Limb (tissue), 2 donors: ENCODE data around the gene ESR1.
"Not testable (repeated sequence)": the region's sequence is repeated elsewhere in the genome, so short reads cannot be mapped to it uniquely, and the experiment has no call there.

Experiments
- DNase-seq, 2 donors: peaks; one replicate each; pipeline ENCODE4 v3.0.0-alpha.2; 2016; ENCODE audit errors: extremely low spot score in 2 of 2

Gene ESR1

DNA sequence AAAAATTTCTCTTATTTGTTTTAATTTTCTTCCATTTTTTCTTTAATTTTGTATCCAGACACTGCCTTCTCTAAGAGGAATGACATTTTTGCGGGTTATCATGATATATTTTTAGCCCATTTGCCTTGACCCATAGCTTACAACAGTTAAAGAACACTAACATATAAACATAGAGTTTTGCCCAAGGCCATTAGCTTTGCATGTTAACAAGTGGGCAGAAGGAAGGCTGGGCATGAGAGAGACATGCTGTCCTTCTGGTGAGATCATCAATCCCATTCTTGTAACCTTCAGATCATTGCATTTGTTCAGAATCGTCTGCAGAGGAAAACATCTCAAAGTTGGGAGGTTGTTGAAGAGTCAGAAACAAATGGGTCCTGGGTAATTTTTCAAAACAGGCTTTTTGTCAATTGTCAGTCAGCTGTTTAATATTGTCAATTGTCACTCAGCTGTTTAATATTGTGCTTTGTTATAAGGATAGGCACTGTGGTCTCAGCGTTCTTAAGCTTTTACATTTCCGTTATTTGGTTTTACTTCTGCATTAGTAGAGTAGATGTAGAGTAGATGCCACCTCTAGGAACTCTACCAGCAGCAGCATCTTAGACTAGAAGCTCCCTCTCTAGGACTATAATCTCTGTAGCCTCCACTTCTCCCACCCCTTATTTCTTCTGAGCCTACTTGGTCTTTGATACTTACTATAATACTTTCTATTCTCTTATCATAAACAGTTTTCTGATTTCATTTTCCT lies 243.1 kb downstream of the ESR1 start:
- no peak for DNase-seq

DNA sequence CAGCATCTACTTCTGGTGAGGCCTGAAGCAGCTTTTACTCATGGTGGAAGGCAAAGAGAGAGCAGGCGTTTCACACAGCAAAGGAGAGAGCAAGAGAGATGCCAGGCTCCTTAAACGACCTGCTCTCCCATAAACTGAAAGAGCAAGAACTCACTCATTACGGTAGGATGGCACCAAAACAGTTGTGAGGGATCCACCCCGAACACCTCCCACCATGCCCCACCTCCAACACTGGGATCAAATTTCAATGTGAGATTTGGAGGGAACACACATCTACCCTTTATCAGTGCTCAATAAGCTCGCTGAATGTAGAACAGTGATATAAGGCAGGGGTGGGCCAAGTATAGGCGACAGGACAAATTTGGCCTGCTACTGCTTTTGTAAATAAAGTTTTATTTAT lies 244.6 kb downstream of the ESR1 start:
- DNase-seq: no peak

DNA sequence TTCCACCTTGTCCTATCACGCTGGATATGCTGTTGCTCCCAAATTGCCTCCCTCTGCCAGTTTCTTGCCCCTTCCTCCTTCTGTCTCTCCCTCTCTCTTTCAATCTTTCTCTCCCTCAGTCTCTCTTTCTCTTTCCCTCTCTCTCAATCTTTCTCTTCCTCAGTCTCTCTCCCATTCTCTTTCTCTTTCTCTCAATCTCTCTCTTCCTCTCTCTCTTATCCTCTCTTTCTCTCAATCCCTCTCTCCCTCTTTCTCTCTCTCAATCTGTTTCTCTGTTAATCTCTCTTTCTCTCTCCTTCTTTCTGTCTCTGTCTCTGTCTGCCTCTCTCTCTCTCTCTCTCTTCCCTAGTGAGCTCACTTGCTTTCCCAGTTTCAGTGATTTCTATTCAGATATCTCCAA lies 245.8 kb downstream of the ESR1 start:
- DNase-seq: no peak

DNA sequence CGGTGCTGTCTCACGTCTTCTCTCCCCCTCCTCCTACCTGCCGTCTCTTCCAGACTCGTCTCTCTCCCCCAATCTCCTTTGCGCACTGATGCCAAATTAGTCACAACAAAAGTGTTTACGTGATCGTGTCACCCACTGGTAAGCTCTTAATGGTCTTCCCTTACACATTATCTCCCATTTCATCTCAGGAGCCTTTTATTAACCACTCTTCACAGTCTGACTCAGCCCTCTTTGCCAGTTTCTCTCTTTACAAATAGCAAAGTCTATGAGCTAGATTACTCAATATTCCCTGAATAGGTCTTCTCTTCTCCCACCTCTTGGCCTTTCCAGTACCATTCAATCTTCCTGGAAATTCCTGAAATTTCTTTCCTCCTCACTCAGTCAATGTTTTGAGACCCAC lies 247.0 kb downstream of the ESR1 start:
- no peak for DNase-seq

DNA sequence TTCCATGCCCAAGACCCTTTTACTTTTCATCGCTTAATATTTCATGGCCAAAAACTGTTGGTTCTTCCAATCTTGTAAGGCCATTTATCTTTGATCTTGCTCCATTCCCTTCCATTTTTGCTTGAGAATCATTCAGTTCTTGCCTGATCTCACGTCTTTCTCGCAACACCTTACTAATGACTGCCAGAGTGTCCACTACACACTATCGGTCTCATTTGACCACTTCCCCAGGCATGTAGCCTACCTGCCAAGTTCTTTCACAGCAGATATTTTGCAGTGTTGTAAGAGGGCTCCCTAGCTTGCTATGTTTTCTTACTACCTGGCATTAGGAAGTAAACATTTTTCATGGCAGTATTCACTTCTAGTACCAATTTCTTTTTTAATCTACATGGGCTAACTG lies 248.0 kb downstream of the ESR1 start:
- DNase-seq: no peak

DNA sequence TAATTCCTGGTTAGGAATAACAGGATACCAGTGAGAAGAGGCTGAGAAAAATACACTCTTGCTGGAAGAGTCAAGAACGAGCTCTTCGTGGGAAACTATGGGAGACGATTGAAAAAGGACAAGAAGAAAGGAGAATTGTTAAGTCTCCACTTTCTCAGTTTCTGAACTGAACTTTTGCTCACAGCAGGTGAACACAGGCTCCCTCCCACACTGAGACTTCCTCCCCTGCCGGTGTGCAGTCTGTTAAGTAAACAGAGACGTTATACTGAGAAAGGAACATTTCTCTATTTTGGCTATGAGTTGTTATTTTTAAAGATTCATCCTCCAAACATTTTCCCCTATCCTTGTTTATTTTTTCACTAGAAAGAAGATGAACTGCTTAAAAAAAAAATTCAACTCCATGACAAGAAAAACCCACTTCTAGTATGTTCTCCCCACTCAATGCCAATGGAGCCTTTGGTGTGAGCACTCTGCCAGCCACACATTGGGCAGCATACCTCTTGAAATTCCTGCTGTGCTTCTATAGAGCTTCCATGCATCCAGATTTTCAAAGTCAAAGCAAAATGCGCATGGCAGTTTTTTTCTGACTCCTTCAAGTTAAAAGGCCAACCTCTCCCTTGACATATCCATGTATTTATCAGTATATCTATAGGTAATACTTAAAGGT lies 250.5 kb downstream of the ESR1 start:
- no peak for DNase-seq

DNA sequence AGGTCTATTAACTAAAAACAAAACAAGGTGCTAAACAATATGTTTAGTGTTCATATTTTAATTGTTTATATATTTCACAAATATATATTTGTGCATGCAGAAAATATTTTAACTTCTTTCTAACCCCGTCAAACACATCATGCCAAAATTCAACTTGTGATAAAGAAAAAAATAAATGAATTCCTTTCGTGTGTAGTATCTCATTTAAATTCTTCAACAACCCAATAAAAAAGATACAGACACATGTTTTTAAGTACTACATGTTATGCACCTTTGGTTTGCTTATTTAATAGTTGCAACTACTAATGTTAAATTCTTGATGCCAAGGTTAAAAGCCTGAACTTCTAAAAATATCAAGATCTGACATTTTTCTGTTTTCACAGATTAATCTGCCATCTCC lies 252.4 kb downstream of the ESR1 start:
- DNase-seq: no peak

DNA sequence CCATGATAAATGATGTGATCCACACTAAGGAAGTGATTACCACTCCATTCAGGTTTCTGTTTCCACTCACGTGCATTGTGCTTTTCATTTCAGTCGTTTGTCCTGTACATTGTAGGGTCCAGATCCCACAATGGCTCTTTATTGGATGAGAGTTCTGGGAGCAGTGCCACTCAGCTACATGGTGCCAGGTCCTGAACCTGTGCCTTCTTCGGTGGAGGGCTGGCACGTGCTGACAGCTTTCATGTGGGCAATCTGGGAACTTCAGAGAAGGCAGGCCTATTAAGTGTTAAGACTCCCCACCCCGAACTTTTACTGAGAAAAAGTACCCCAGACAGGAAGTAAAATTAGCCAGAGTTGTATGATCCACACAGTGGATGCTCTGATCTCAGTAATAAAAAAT lies 255.0 kb downstream of the ESR1 start:
- DNase-seq: no peak

DNA sequence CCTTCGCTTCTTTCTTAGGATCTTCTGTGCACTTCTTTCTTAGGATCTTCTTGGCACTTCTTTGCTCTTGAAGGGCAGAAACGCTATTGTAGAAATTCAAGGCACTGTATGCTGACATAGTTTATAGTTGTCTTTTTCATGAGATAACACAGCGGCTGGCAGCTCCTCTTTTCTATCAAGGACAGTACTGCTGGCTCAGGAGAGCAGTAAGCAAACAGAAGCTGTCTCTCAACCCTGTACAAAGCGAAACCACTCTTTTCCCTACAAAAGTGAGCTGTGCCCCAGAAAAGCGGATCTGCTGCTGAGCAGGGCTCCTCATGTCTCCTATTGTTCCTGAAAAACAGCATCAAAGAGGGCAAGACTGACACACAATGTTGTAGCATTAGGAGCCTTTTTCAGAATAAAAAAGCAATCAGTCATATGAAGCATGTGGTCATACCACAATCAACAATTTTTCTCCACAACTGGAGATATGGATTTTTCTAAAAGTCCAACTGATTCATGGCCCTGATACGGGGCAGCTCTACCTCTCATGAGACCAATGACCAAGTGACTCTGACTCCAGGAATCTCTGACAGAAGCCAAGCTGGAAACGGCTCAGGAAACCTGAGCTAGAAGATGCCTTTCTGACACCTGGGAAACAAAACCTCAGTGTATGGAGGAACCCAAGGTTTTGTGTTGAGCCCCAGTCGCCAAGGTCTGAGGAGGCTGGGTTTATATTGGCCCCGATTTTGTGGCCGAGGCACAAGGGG lies 255.9 kb downstream of the ESR1 start:
- no peak for DNase-seq

DNA sequence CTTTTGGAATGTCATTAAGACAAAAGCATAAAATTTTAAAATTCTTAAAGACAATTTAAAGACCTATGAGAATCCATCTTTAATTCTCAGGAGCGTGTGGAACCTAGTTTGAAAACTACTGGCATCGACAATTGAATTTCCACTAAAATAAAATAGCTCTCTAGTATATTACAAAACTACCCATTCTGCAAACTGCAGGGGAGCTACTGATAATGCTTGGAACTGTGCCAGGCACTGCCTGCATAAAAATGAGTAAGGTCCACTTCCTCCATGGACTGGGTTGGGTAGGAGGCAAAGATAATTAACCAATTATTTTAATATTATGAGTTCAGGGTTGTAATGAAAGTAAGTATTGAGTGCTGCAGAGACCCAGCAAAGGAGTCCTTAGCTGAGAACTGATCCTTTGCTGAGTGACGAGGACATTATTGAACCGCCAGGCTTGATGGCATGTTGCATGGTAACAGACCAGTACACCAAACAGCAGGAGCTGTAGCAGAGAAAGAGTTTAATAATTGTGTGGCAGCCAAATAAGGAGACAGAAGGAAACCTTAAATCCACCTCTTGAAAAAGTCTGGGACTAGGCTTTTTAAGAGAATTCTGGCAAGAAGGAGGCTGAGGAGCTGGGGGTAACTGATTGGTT lies 261.3 kb downstream of the ESR1 start:
- no peak for DNase-seq

DNA sequence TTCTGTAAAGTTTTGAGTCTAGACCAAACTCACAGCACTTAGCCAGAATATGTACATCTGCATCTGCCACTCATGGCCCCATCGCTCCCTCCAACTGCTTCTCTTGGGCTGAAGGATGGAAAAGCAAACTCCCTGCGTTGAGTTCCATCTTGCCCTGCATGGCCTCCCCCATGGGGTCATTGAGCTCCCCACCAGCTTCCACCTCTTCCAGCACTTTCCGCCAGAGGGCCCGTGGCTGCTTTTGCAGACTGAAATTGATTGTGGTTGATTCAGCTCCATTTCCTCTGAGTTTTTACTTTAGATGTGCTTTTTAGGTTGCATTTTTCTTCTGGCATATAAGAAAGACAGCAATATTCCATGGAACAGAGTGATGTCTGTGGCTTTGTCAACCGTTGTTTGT lies 263.1 kb downstream of the ESR1 start:
- DNase-seq: no peak

DNA sequence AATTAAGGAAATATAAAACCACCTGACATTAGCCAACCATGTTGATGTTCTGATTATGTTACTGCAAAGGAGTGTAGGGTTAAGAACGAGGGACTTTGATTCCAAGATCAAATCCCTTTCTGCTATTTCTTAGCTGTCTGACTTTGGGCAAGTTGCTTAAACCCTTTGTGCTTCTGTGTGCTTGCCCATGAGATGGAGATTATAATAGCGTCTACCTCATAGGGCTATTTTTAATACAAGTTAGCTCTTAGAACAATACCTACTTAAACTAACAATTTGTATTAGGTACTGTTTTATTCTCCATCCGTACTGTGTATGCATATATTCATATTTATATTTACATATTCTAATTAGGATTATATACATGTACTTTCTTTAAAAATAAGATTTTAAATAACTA lies 263.8 kb downstream of the ESR1 start:
- no peak for DNase-seq

DNA sequence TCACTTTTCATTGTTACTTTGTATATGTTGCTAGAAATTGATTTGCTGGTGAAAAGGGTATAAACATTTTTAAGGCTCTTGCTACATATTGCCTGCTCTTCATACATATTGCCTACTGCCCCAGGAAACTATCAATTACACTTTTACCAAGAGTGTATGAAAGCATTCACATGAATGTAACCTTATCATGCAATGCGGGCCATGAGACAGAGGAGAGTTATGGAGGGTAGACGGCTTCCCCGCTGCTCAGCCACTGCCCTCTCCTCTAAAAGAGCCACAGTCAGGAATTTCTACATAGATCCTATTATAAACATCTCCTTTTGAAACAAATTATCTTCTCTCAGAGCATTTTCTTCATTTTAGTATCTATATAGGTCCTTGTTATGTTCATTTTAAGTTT lies 264.4 kb downstream of the ESR1 start:
- DNase-seq: no peak

DNA sequence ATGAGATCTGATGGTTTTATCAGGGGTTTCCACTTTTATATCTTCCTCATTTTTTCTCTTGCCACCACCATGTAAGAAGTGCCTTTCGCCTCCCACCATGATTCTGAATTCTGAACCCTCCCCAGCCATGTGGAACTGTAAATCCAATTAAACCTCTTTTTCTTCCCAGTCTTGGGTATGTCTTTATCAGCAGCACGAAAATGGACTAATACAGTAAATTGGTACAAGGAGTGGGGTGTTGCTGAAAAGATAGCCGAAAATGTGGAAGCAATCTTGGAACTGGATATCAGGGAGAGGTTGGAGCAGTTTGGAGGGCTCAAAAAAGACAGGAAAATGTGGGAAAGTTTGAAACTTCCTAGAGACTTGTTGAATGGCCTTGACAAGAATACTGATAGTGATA lies 268.8 kb downstream of the ESR1 start:
- not testable (repeated sequence) for DNase-seq

DNA sequence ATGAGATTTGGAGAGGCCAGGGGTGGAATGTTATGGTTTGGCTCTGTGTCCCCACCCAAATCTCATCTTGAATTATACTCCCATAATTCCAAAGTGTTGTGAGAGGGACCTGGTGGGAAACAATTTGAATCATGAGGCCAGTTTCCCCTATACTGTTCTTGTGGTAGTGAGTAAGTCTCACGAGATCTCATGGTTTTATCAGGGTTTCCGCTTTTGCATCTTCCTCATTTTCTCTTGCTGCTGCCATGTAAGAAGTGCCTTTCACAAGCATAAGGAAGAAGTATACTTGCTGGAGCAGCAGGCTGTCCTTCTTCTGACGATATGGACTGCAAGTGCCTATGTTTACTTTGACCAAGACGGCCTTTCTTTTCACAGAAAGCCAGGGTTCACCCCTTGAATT lies 270.5 kb downstream of the ESR1 start:
- no peak for DNase-seq

DNA sequence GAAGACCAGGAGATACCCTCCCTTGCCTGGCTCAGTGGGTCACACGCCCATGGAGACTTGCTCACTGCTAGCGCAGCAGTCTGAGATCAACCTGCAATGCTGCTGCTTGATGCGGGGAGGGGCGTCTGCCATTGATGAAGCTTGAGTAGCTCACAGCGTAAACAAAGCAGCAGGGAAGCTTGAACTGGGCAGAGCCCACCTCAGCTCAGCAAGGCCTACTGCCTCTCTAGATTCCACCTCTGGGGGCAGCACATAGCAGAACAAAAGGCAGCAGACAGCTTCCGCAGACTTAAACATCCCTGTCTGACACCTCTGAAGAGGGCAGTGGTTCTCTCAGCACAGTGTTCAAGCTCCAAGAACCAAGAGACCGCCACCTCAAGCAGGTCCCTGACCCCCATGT lies 271.3 kb downstream of the ESR1 start:
- DNase-seq: no peak

DNA sequence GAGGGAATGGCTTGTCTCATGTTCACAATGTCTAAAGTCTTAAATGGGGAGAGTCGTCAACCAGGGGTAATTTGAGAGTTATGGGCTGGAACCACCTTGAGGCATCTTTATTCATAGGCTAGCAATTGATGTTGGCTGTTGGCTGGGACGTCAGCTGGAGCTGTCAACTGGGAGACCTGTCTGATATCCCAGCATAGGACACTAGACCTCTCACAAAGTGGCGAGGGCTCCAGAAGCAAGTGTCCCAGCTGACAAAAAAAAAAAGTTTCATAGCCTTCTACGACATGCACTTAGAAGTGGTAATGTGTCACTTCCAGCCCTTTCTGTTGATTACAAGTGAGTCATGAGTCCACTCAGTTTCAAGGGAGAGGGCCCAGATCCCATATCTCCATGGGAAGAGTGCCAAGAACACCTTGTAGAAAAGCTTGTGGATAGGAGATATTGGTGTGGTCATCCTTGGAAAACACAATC lies 278.0 kb downstream of the ESR1 start:
- DNase-seq: no peak

DNA sequence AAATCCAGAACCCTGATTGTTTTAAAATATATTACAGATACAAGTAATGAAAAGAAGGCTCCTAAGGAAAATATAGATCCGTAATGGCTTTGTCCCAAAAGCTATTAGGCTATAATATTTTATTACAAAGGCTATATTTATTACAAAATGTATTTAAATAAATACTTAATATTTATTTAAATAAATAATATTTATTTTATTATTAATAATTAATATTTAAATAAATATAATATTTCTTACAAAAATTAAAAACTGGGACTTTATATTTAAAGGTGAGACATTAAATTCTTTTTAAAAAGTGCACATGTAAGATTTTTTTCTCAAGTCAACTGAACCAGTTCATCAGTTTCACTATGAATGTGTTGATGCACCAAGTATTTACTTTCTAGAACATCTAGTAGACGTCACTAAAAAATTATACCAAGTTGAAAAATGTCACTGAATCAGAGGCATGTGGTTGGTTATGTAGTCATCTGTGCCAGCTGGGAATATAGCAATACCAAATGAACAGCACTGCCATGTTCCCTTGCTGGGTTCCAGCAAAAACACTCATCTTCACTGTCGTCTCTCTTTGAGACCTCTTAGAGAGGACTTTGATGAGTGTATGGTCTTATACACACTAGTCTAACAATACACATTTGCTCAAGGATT lies 278.9 kb downstream of the ESR1 start:
- DNase-seq: no peak

DNA sequence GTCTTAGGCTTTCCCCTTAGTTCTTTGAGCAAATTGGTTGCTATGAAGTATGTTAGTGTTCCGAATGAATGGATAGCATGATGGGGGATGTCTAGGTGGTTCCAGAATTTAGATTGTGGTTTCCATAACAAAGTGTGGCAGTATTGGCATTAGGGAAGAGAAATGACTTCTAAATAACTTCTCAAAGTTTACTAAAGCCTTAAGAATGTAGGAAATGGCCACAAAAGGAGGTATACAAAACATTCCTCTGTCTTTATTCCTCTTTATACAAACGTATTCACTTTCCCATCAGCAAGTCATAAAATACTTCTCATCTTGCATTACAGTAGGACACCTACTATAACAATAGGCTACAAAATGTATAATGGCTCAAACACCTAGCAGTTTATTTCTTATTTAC lies 279.6 kb downstream of the ESR1 start:
- no peak for DNase-seq

DNA sequence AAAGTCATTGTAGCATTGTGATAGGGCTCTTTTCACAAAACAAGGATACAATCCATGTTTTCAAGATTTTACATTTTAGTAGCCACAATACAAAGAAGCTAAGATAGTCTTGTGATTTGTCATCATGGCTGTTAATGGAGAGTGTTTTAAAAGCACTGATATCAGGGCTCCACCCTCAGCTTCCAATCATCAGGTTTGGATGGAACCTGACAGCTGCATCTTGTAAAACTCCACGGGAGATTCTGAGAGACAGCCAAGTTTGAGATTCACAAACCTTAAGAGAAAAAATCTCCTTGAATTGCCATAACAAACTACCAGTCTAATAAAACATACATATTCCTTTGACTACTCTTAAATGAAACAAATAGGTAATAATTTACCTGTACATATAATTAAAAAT lies 280.2 kb downstream of the ESR1 start:
- no peak for DNase-seq

DNA sequence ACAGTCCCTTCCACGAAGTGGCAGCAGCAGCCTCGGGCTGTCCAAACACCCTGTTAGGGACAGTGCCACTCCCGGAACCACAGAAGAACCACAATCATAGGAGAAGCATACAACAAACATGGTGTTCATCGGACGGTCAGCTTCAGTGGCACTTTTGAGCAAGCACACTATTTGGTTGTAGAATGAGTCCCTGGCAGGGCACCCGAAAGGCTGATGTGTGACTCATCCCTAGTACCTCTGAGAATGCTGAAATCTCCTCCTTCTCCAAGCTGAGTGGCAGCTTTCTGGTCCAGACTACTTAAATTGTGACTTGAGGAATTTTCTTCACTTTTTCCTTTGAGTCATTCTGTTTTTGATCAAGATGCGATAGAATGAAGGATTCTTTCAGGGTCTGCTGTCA lies 282.5 kb downstream of the ESR1 start:
- DNase-seq: no peak

DNA sequence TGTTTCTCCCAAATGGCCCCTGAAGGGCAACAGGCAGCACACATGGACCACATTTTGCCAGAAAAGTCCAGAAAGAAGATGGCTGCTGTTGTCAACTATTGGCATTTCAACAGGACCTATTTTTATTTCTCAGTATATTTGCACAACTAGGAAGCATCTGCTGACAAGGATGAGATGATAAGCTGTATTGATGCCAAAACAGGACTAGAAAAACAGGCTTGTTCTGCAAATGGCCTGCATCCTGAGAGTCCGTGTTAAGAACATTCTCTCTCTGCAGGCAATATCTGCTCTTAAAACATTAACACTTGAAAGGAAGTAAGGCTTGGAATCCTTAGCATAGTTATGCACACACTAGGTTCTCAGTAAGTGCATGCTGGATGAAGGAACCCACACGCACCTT lies 283.7 kb downstream of the ESR1 start:
- no peak for DNase-seq
